ENCODE data around the gene SIAH3. TPM values are rescaled to one million over a fixed set of nuclear protein-coding genes. Genes with fewer than 3 reads are reported as not detected.
"Not testable (repeated sequence)": the region's sequence is repeated elsewhere in the genome, so short reads cannot be mapped to it uniquely, and the experiment has no call there.

SIAH3 gene
- total RNA-seq, 5 donors from 2014 or later (not counting 1 experiment from before 2014, with no cell fraction given) = 0.19 to 4.8 (median 2.4) TPM

- H3K9me3 ChIP-seq = no peaks in the 10 kb centered on the region
- WGBS (ENCODE audit: insufficient coverage) = 74% methylated on average over 3 of the region's 4 CpGs
- Mint-ChIP-seq H3K4me1 (peaks cover under 1 to 15% (median 1%) of the 10 kb centered on the region in 3 donors), H3K4me3 (no peak overlapping the region), H3K27ac (no peak overlapping the region), H3K36me3 (peaks cover 2% of the 10 kb centered on the region), H3K27me3 (peaks cover 6 to 16% of the 10 kb centered on the region in 2 donors), H3K9me3 (peaks cover 0 to 8% (median 0%) of the 10 kb centered on the region in 3 donors)
- H3K27ac ChIP-seq (ENCODE audit: low read length) = no peak overlapping the region
- peaks cover 0 to 7% of the 10 kb centered on the region in 2 experiments for H3K4me1 ChIP-seq (ENCODE audit: control insufficient read depth in 1 of 2, extremely low read depth in 1 of 2, insufficient read depth in 2 of 2, low read length in 2 of 2)
- ATAC-seq (replicated peaks in 1 of 4) (no peak), DNase-seq (no peak)
- H3K27me3 ChIP-seq (replicated peaks in 1 of 2; ENCODE audit: control insufficient read depth in 2 of 2, extremely low read depth in 1 of 2, insufficient read depth in 2 of 2, low read length in 1 of 2) = peaks cover 0 to 3% of the 10 kb centered on the region in 2 experiments
- POLR2A ChIA-PET = no interaction called here
- CTCF ChIA-PET = no interaction called here
- no peaks in the 10 kb centered on the region for H3K36me3 ChIP-seq (ENCODE audit: control insufficient read depth in 2 of 2, extremely low read depth in 1 of 2, insufficient read depth in 1 of 2, low read length in 1 of 2)
- no peak overlapping the region for H3K4me3 ChIP-seq (ENCODE audit: control insufficient read depth in 1 of 2, extremely low read depth in 1 of 2, low read length in 1 of 2)
Observed at GRCh38 chr13:45763419-45763818, 88.1 kb downstream of the SIAH3 start.

DNA sequence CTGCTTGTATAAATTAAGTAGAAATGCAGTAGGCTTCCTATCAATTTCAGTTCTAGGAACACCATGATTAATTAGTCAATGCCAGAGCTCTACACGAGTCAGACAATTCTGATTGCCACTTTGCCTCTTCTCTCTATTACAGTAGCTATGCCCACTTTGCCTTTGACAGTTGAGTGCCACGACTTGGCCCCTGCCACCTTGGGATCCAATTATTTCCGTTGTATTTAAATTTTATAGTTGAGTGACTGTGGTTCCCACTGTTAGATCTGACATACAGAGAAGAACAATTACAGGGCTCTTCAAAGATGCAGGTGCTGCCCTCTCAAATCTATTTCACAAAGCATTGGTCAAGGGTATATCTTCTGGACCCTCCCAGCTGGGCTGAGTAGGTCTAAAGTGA, 94.0 kb downstream of the SIAH3 start:
- H3K36me3 ChIP-seq (ENCODE audit: control insufficient read depth in 2 of 2, extremely low read depth in 1 of 2, insufficient read depth in 1 of 2, low read length in 1 of 2); POLR2A ChIA-PET; H3K4me1 ChIP-seq (ENCODE audit: control insufficient read depth in 1 of 2, extremely low read depth in 1 of 2, insufficient read depth in 2 of 2, low read length in 2 of 2); H3K27me3 Mint-ChIP-seq; H3K27ac Mint-ChIP-seq; H3K9me3 ChIP-seq; CTCF ChIA-PET; H3K4me3 ChIP-seq (ENCODE audit: control insufficient read depth in 1 of 2, extremely low read depth in 1 of 2, low read length in 1 of 2); H3K4me1 Mint-ChIP-seq; H3K27me3 ChIP-seq (replicated peaks in 1 of 2; ENCODE audit: control insufficient read depth in 2 of 2, extremely low read depth in 1 of 2, insufficient read depth in 2 of 2, low read length in 1 of 2); H3K36me3 Mint-ChIP-seq; DNase-seq; H3K27ac ChIP-seq (ENCODE audit: low read length); ATAC-seq (replicated peaks in 1 of 4); H3K4me3 Mint-ChIP-seq: not testable (repeated sequence)
- H3K9me3 Mint-ChIP-seq = peaks cover 5 to 14% (median 12%) of the 10 kb centered on the region in 3 donors
- no CpG with 5 or more reads among the region's 3 CpGs for WGBS (ENCODE audit: insufficient coverage)

DNA sequence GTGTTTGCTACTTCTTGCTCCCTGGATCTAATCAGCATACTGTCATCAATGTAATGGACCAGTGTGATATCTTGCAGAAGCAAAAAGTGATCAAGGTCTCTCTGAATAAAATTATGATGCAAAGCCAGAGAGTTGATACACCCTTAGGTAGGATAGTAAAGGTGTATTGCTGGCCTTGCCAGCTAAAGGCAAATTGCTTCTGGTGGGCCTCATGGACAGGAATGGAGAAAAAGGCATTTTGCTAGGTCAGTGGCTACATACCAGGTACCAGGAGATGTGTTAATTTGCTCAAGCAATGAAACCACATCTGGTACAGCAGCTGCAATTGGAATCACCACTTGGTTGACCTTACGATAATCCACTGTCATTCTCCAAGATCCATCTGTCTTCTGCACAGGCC, 95.1 kb downstream of the SIAH3 start:
- H3K9me3 ChIP-seq; H3K4me1 Mint-ChIP-seq; H3K36me3 ChIP-seq (ENCODE audit: control insufficient read depth in 2 of 2, extremely low read depth in 1 of 2, insufficient read depth in 1 of 2, low read length in 1 of 2); POLR2A ChIA-PET; H3K4me3 Mint-ChIP-seq; H3K36me3 Mint-ChIP-seq; H3K27ac Mint-ChIP-seq; H3K27me3 Mint-ChIP-seq; DNase-seq; H3K27ac ChIP-seq (ENCODE audit: low read length); H3K27me3 ChIP-seq (replicated peaks in 1 of 2; ENCODE audit: control insufficient read depth in 2 of 2, extremely low read depth in 1 of 2, insufficient read depth in 2 of 2, low read length in 1 of 2); H3K4me1 ChIP-seq (ENCODE audit: control insufficient read depth in 1 of 2, extremely low read depth in 1 of 2, insufficient read depth in 2 of 2, low read length in 2 of 2); H3K4me3 ChIP-seq (ENCODE audit: control insufficient read depth in 1 of 2, extremely low read depth in 1 of 2, low read length in 1 of 2); ATAC-seq (replicated peaks in 1 of 4): not testable (repeated sequence)
- no CpG with 5 or more reads among the region's 1 CpG for WGBS (ENCODE audit: insufficient coverage)
- CTCF ChIA-PET = interaction anchor here in 1 of 2 donors (0.6 kb wide), 1 partner anchor 710 kb away, joined by 4 read pairs; no protein-coding TSS in a partner anchor
- peaks cover 5 to 14% (median 12%) of the 10 kb centered on the region in 3 donors for H3K9me3 Mint-ChIP-seq

- ATAC-seq (replicated peaks in 1 of 4) = no peak
- DNase-seq = no peak
- peaks cover 0 to 5% (median under 1%) of the 10 kb centered on the region in 3 donors for H3K9me3 Mint-ChIP-seq
- H3K27ac Mint-ChIP-seq = no peak overlapping the region
- no peak overlapping the region for H3K4me3 ChIP-seq (ENCODE audit: control insufficient read depth in 1 of 2, extremely low read depth in 1 of 2, low read length in 1 of 2)
- no peaks in the 10 kb centered on the region for H3K4me1 ChIP-seq (ENCODE audit: control insufficient read depth in 1 of 2, extremely low read depth in 1 of 2, insufficient read depth in 2 of 2, low read length in 2 of 2)
- H3K27ac ChIP-seq (ENCODE audit: low read length) = no peak overlapping the region
- ChIA-PET CTCF (no interaction called here), POLR2A (no interaction called here)
- H3K9me3 ChIP-seq = no peaks in the 10 kb centered on the region
- H3K36me3 Mint-ChIP-seq = peaks cover 2% of the 10 kb centered on the region
- no peaks in the 10 kb centered on the region for H3K36me3 ChIP-seq (ENCODE audit: control insufficient read depth in 2 of 2, extremely low read depth in 1 of 2, insufficient read depth in 1 of 2, low read length in 1 of 2)
- no peaks in the 10 kb centered on the region for H3K4me1 Mint-ChIP-seq
- no CpG with 5 or more reads among the region's 1 CpG for WGBS (ENCODE audit: insufficient coverage)
- H3K27me3 ChIP-seq (replicated peaks in 1 of 2; ENCODE audit: control insufficient read depth in 2 of 2, extremely low read depth in 1 of 2, insufficient read depth in 2 of 2, low read length in 1 of 2) = no peaks in the 10 kb centered on the region
- H3K4me3 Mint-ChIP-seq = no peak overlapping the region
- H3K27me3 Mint-ChIP-seq = peaks cover 0 to 2% of the 10 kb centered on the region in 2 donors
Observed at GRCh38 chr13:45752510-45752909, 99.0 kb downstream of the SIAH3 start.

DNA sequence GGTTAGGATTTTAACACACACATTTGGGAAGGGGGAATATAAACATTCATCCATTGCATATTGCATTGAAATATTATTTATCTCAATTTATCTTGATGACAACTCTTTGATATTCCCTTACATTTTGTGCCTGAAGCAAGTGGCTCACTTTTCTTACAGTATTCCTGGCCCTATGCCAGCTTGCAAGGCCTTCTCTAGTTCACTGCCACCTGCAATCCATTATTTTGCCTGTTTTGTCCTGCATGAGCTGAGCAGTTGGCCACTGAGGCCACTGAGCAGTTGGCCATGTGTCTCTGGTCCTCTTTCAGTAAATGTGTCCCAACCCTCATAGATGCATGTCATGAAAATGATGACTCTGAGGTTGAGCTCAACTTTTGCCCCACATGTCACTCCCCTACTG, 99.7 kb downstream of the SIAH3 start:
- Mint-ChIP-seq H3K9me3 (no peaks in the 10 kb centered on the region), H3K4me1 (no peaks in the 10 kb centered on the region), H3K27me3 (peaks cover 0 to 2% of the 10 kb centered on the region in 2 donors), H3K4me3 (no peak overlapping the region), H3K27ac (no peak overlapping the region), H3K36me3 (no peaks in the 10 kb centered on the region)
- Histone ChIP-seq H3K27me3 (replicated peaks in 1 of 2; ENCODE audit: control insufficient read depth in 2 of 2, extremely low read depth in 1 of 2, insufficient read depth in 2 of 2, low read length in 1 of 2) (no peaks in the 10 kb centered on the region), H3K4me1 (ENCODE audit: control insufficient read depth in 1 of 2, extremely low read depth in 1 of 2, insufficient read depth in 2 of 2, low read length in 2 of 2) (no peaks in the 10 kb centered on the region), H3K9me3 (no peaks in the 10 kb centered on the region), H3K36me3 (ENCODE audit: control insufficient read depth in 2 of 2, extremely low read depth in 1 of 2, insufficient read depth in 1 of 2, low read length in 1 of 2) (no peaks in the 10 kb centered on the region), H3K4me3 (ENCODE audit: control insufficient read depth in 1 of 2, extremely low read depth in 1 of 2, low read length in 1 of 2) (no peak overlapping the region), H3K27ac (ENCODE audit: low read length) (no peak overlapping the region)
- ChIA-PET CTCF (interaction anchor here in 1 of 2 donors (0.5 kb wide), 1 partner anchor 1886 kb away, joined by 3 read pairs; no protein-coding TSS in a partner anchor), POLR2A (no interaction called here)
- ATAC-seq (replicated peaks in 1 of 4) = no peak
- no peak for DNase-seq

GRCh38 chr13:45750566-45750965, 101.0 kb downstream of the SIAH3 start:
- POLR2A ChIA-PET = no interaction called here
- WGBS (ENCODE audit: insufficient coverage) = 93% methylated on average over 2 of the region's 3 CpGs
- Histone ChIP-seq H3K27me3 (replicated peaks in 1 of 2; ENCODE audit: control insufficient read depth in 2 of 2, extremely low read depth in 1 of 2, insufficient read depth in 2 of 2, low read length in 1 of 2) (no peaks in the 10 kb centered on the region), H3K4me3 (ENCODE audit: control insufficient read depth in 1 of 2, extremely low read depth in 1 of 2, low read length in 1 of 2) (no peak overlapping the region), H3K4me1 (ENCODE audit: control insufficient read depth in 1 of 2, extremely low read depth in 1 of 2, insufficient read depth in 2 of 2, low read length in 2 of 2) (no peaks in the 10 kb centered on the region), H3K27ac (ENCODE audit: low read length) (no peak overlapping the region), H3K9me3 (no peaks in the 10 kb centered on the region), H3K36me3 (ENCODE audit: control insufficient read depth in 2 of 2, extremely low read depth in 1 of 2, insufficient read depth in 1 of 2, low read length in 1 of 2) (no peaks in the 10 kb centered on the region)
- Mint-ChIP-seq H3K4me1 (no peaks in the 10 kb centered on the region), H3K27me3 (peaks cover 0 to 2% of the 10 kb centered on the region in 2 donors), H3K36me3 (no peaks in the 10 kb centered on the region), H3K9me3 (no peaks in the 10 kb centered on the region), H3K27ac (no peak overlapping the region), H3K4me3 (no peak overlapping the region)
- ATAC-seq (replicated peaks in 1 of 4) (no peak), DNase-seq (no peak)
- CTCF ChIA-PET = no interaction called here
